Islet precursor cell (in vitro differentiated cells): ENCODE measurements around the gene IFNA21.
"Not testable (repeated sequence)": the region's sequence is repeated elsewhere in the genome, so short reads cannot be mapped to it uniquely, and the experiment has no call there.

Experiments
- DNase-seq: peaks from one replicate; pipeline ENCODE4 v3.0.0-alpha.2; 2018

Gene IFNA21

DNA sequence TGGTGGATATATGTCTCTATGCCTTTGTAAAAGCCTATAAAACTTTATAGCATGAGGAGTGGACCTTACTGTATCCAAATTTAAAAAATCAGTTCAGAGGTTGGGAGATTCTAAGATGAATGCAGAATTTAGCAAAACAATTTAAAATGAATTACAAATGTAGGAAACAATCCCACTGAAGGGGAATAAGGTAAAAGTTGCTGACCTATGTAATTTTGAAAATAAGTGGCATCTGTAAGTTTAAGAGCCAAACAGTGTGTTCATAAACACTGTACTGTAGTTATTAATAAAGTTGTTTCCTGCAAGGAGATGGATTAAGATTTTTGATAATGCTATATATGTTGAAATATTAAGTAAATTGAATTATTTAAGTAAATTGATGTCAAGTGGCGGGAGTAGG is 29.4 kb downstream of the IFNA21 start:
- no peak for DNase-seq

DNA sequence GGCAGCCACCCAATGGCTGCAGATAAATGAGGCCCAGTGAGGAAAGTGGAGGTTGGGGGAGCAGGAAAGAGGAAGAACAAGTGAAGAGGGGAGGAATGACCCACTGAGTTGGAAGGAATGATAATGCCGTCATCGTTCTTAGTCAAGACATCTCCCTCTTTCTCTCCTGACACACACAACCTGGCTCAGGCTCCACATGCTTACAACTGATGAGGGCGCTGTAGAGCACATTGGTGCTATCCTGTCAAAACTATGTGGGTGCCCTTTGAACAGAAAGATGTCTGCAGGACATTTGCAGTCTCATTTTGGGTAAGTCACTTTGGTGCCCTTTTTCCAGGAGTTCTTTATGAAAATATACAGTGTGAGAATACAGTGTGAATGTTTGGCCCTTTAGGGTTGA is 30.7 kb downstream of the IFNA21 start:
- no peak for DNase-seq

DNA sequence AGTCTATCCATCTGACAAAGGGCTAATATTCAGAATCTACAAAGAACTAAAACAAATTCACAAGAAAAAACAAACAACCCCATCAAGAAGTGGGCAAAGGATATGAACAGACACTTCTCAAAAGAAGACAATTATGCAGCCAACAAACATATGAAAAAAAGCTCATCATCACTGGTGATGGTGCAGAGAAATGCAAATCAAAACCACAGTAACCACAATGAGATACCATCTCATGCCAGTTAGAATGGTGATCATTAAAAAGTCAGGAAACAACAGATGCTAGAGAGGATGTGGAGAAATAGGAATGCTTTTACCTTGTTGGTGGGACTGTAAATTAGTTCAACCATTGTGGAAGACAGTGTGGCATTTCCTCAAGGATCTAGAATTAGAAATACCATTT is 38.3 kb downstream of the IFNA21 start:
- not testable (repeated sequence) for DNase-seq

DNA sequence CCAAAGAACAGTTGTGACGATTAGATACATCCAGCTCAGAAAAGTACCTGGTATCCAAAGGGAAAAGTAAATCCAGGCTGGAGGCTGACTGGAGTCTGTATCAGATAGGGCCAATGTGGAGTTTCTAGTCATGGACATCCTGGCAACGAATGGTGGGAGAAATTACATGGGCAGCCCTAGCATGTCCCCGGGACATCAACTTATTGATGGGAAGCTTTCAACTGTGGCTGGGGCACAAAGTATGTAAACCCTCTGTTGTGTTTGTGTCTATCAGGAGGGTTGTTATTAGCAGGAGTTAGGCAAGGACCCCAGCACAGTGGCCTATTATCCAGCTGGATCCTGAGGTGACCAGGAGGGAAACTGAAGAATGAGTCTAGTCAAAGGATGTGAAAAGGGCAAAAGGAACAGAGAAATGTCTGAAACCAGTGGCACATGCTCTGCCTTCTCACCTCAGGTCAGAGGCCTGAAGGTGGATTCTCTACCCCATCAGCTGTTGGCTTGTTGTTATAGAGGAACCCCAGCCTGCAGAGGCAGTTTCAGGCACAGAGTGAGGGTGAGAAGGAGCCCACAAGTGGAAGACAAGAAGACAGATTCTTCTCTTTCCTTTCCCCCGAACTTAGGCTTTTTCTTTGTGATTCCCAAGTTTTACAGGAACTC is 44.7 kb downstream of the IFNA21 start:
- no peak for DNase-seq

- DNase-seq = no peak
These were observed 45.4 kb downstream of the IFNA21 start for GRCh38 chr9:21121079-21121478.

GRCh38 chr9:21119093-21119770 is 47.2 kb downstream of the IFNA21 start:
- DNase-seq = no peak
